Measurements from ENCODE around the gene CWC25. TPM values are rescaled to one million over a fixed set of nuclear protein-coding genes. Genes with fewer than 3 reads are reported as not detected.
"Not testable (repeated sequence)": the region's sequence is repeated elsewhere in the genome, so short reads cannot be mapped to it uniquely, and the experiment has no call there.

CWC25 gene
- total RNA-seq, 3 donors from 2014 or later, result 21.7 to 26.5 (median 25.6) TPM

- intact Hi-C loops (cut with DNase I, micrococcal nuclease), result no loop called here
- no peak for ATAC-seq
- TF ChIP-seq CTCF (IDR thresholded peaks at IDR 0.05), result no peak
These were observed 43.1 kb upstream of the CWC25 start for GRCh38 chr17:38867968-38868816.

GRCh38 chr17:38867179-38867967 lies 42.3 kb upstream of the CWC25 start:
- ATAC-seq, result no peak
- TF ChIP-seq CTCF (IDR thresholded peaks at IDR 0.05), result no peak
- Histone ChIP-seq H3K9me3 (no peaks in the 10 kb centered on the region), H3K4me1 (ENCODE audit: low read depth) (peaks cover 12% of the 10 kb centered on the region), H3K4me3 (no peak overlapping the region), H3K36me3 (ENCODE audit: low read depth) (no peaks in the 10 kb centered on the region)
- DNase-seq, result peak in 1 of 3 donors; percentile 72
- intact Hi-C loops (cut with DNase I, micrococcal nuclease), result no loop called here

More at GRCh38 chr17:38867968-38868816, 43.1 kb upstream of the CWC25 start:
- H3K4me3 ChIP-seq, result no peak overlapping the region
- H3K36me3 ChIP-seq (ENCODE audit: low read depth), result no peaks in the 10 kb centered on the region
- DNase-seq, result peak in 1 of 3 donors; percentile 49
- no peaks in the 10 kb centered on the region for H3K9me3 ChIP-seq
- peaks cover 20% of the 10 kb centered on the region for H3K4me1 ChIP-seq (ENCODE audit: low read depth)

DNA sequence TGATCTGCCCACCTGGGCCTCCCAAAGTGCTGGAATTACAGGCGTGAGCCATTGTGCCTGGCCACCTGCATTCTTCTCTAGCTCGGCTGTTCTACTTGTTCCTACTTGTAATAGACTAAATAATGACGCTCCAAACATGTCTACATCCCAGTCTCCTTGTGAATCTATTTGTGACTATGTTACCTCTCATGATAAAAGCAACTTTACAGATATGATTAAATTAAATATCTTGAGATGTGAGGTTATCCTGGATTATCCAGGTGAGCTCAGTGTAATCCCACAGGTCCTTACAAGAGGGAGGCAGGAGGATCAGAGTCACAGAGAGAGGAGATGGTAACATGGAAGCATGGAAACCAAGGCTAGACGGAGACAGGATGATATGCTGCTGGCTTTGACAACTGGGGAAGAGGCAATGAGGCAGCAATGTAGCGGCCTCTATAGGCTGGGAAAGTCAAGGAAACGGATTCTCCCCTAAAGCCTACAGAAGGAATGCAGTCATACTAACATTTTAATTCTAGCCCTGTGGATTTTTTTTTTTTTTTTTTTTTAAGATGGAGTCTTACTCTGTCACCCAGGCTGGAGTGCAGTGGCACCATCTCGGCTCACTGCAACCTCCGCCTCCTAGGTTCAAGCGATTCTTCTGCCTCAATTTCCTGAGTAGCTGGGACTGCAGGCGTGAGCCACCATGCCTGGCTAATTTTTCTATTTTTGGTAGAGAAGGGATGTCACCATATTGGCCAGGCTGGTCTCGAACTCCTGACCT lies 39.7 kb upstream of the CWC25 start:
- no peak for ATAC-seq
- Histone ChIP-seq H3K9me3 (no peaks in the 10 kb centered on the region), H3K4me3 (no peak overlapping the region), H3K36me3 (ENCODE audit: low read depth) (no peaks in the 10 kb centered on the region), H3K4me1 (ENCODE audit: low read depth) (peaks cover 5% of the 10 kb centered on the region)
- peak in 1 of 3 donors; percentile 30 for DNase-seq
- intact Hi-C loops (cut with DNase I, micrococcal nuclease), result no loop called here
- TF ChIP-seq CTCF (IDR thresholded peaks at IDR 0.05), result no peak

DNA sequence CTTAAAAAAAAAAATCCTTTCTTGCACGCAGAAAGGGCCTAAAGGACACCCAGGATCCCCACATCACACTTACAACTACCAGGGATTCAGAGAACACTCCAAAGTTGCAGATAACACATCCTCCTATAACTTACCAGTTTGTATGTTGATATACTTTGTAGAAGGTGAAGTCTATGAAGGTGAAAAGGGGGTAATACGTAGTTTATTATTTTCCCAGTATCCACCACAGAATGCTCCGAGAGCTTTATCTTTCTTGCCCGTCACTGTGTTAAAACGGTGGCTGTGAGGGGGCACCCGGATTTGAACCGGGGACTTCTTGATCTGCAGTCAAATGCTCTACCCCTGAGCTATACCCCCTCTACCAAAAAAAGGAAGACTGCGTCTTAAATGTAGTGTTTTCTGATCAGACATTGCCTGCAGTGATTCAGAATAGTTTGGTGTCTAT lies 36.3 kb upstream of the CWC25 start:
- no peak for TF ChIP-seq CTCF (IDR thresholded peaks at IDR 0.05)
- no peak for DNase-seq
- no peak overlapping the region for H3K4me3 ChIP-seq
- no peaks in the 10 kb centered on the region for H3K36me3 ChIP-seq (ENCODE audit: low read depth)
- intact Hi-C loops (cut with DNase I, micrococcal nuclease), result no loop called here
- H3K4me1 ChIP-seq (ENCODE audit: low read depth), result no peaks in the 10 kb centered on the region
- ATAC-seq, result no peak
- no peaks in the 10 kb centered on the region for H3K9me3 ChIP-seq

DNA sequence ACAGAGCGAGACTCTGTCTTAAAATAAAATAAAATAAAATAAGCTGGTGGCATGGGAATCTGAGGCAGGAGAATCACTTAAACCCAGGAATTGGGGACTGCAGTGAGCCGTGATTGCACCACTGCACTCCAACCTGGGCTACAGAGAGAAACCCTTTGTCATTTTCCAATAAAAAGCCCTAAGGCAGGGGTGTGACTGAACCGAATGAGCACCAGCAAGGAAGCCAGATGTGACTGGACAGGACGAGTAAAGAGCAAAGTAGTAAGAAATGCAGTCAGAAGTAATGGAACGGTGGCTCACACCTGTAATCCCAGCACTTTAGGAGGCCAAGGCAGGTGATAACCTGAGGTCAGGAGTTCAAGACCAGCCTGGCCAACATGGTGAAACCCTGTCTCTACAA lies 32.1 kb upstream of the CWC25 start:
- Histone ChIP-seq H3K4me3 (no peak overlapping the region), H3K9me3 (no peaks in the 10 kb centered on the region), H3K36me3 (ENCODE audit: low read depth) (no peaks in the 10 kb centered on the region), H3K4me1 (ENCODE audit: low read depth) (peaks cover 15% of the 10 kb centered on the region)
- ATAC-seq, result no peak
- no peak for DNase-seq
- TF ChIP-seq CTCF (IDR thresholded peaks at IDR 0.05), result no peak
- intact Hi-C loops (cut with DNase I, micrococcal nuclease), result no loop called here

- H3K4me3 ChIP-seq; H3K36me3 ChIP-seq (ENCODE audit: low read depth); intact Hi-C loops (cut with DNase I, micrococcal nuclease); ATAC-seq; H3K9me3 ChIP-seq: not testable (repeated sequence)
- DNase-seq, result peak in 1 of 3 donors; percentile 38
- peaks cover 27% of the 10 kb centered on the region for H3K4me1 ChIP-seq (ENCODE audit: low read depth)
These were observed 30.1 kb upstream of the CWC25 start for GRCh38 chr17:38855101-38855714.
